HEK293T (cell line): ENCODE results near the gene MED29.

Source experiments
- CTCF ChIA-PET: fragments of 350-600 bp; formaldehyde crosslinking; extraction: SDS; loops from one replicate; lab custom pipeline; 2021; ENCODE audit warnings: antibody characterized with exemption, inconsistent platforms; lab: Yijun Ruan, JAX
- POLR2A ChIA-PET: fragments of 350-600 bp; formaldehyde crosslinking; extraction: SDS; loops from one replicate; lab custom pipeline; 2020; ENCODE audit warnings: antibody characterized with exemption, inconsistent platforms; lab: Yijun Ruan, JAX
- DNase-seq: peaks from one replicate; pipeline ENCODE4 v3.0.0; 2012; ENCODE audit warnings: mixed read lengths; ENCODE audit errors: extremely low spot score
- ARNT ChIP-seq: fragments of 450-650 bp; IDR thresholded peaks from 2 replicates; pipeline ENCODE4 v1.6.1; 2017; ENCODE audit warnings: mild to moderate bottlenecking
- BHLHE40 ChIP-seq: fragments of 450-650 bp; IDR thresholded peaks from 2 replicates; pipeline ENCODE4 v1.6.1; 2016; ENCODE audit warnings: mild to moderate bottlenecking, moderate library complexity, borderline replicate concordance
- CTBP1 ChIP-seq: fragments of 450-650 bp; IDR thresholded peaks from 2 replicates; pipeline ENCODE4 v1.6.1; 2016; ENCODE audit warnings: borderline replicate concordance
- ELF4 ChIP-seq: fragments of 450-650 bp; IDR thresholded peaks from 2 replicates; pipeline ENCODE4 v1.6.1; 2017; ENCODE audit warnings: antibody characterized with exemption
- FOXA1 ChIP-seq: fragments of 450-650 bp; IDR thresholded peaks from 2 replicates; pipeline ENCODE4 v1.6.1; 2016; ENCODE audit warnings: mild to moderate bottlenecking
- FOXK2 ChIP-seq: fragments of 450-650 bp; IDR thresholded peaks from 2 replicates; pipeline ENCODE4 v1.6.1; 2016; ENCODE audit warnings: mild to moderate bottlenecking
- FOXM1 ChIP-seq: fragments of 450-650 bp; IDR thresholded peaks from 2 replicates; pipeline ENCODE4 v1.6.1; 2017; ENCODE audit warnings: mild to moderate bottlenecking, borderline replicate concordance
- HDGF ChIP-seq: fragments of 450-650 bp; IDR thresholded peaks from 2 replicates; pipeline ENCODE4 v1.6.1; 2017; ENCODE audit warnings: antibody characterized with exemption, borderline replicate concordance
- L3MBTL2 ChIP-seq: fragments of 450-650 bp; conservative IDR thresholded peaks from 2 replicates; pipeline ENCODE4 v1.6.1; 2016; ENCODE audit warnings: mild to moderate bottlenecking
- LEF1 ChIP-seq: fragments of 450-650 bp; IDR thresholded peaks from 2 replicates; pipeline ENCODE4 v1.6.1; 2017; ENCODE audit warnings: mild to moderate bottlenecking, borderline replicate concordance
- NFRKB ChIP-seq: fragments of 450-650 bp; IDR thresholded peaks from 2 replicates; pipeline ENCODE4 v1.6.1; 2016; ENCODE audit warnings: mild to moderate bottlenecking, moderate library complexity
- PKNOX1 ChIP-seq: fragments of 450-650 bp; IDR thresholded peaks from 2 replicates; pipeline ENCODE4 v1.6.1; 2016
- SP1 ChIP-seq: fragments of 450-650 bp; IDR thresholded peaks from 2 replicates; pipeline ENCODE4 v1.6.1; 2017
- SUZ12 ChIP-seq: fragments of 450-650 bp; IDR thresholded peaks from 2 replicates; pipeline ENCODE4 v1.6.1; 2016; ENCODE audit warnings: mild to moderate bottlenecking
- TARDBP ChIP-seq: fragments of 450-650 bp; IDR thresholded peaks from 2 replicates; pipeline ENCODE4 v1.6.1; 2016
- ZNF384 ChIP-seq: fragments of 450-650 bp; IDR thresholded peaks from 2 replicates; pipeline ENCODE4 v1.6.1; 2016

The MED29 gene

GRCh38 chr19:39419003-39419402 lies 27.8 kb downstream of the MED29 start:
- no peak for DNase-seq
- POLR2A ChIA-PET = interaction anchor here (6.8 kb wide), 1 partner anchor 17 kb away, joined by 78 read pairs; the partner anchor contains the start of gene RPS16
- CTCF ChIA-PET = no interaction called here
- no peak for TF ChIP-seq ZNF384

GRCh38 chr19:39420769-39421168 lies 29.6 kb downstream of the MED29 start:
- CTCF ChIA-PET = interaction anchor here (1.2 kb wide), 1 partner anchor 15 kb away, joined by 5 read pairs; the partner anchor contains the start of gene RPS16
- POLR2A ChIA-PET = interaction anchor here (1.6 to 6.8 kb wide), 3 partner anchors 8 to 15 kb away, joined by 4 to 78 read pairs (median 4); partner anchors contain the start of gene RPS16
- no peak for DNase-seq
- TF ChIP-seq SP1 = no peak
- TF ChIP-seq PKNOX1 = no peak
- TF ChIP-seq L3MBTL2 = no peak
- TF ChIP-seq CTBP1 = no peak
- TF ChIP-seq NFRKB = no peak
- no peak for TF ChIP-seq ZNF384
- TF ChIP-seq FOXM1 = no peak
- no peak for TF ChIP-seq BHLHE40
- TF ChIP-seq SUZ12 = no peak
- TF ChIP-seq FOXA1 = no peak
- no peak for TF ChIP-seq ELF4
- no peak for TF ChIP-seq HDGF
- no peak for TF ChIP-seq FOXK2
- TF ChIP-seq LEF1 = no peak
- TF ChIP-seq ARNT = no peak

DNA sequence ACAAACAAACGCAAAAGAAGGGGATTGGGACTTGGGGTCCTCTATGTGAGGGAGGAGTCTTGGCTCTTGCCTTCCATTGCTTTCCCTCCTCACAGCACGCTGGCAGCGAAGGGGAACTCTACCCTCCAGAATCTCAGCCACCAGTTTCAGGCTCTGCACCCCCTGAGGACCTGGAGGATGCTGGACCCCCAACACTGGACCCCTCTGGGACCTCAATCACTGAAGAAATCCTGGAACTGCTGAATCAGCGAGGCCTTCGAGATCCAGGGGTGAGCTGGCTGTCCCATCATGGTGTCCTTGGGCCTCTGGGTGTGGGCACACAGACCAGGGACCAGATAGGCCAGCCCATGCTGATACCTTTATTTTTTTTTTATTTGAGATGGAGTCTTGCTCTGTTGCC lies 30.8 kb downstream of the MED29 start:
- POLR2A ChIA-PET = interaction anchor here (6.8 kb wide), 1 partner anchor 14 kb away, joined by 78 read pairs; the partner anchor contains the start of gene RPS16
- CTCF ChIA-PET = no interaction called here
- TF ChIP-seq BHLHE40 (no peak), TARDBP (no peak), CTBP1 (no peak), FOXA1 (no peak), NFRKB (no peak), FOXK2 (no peak), SUZ12 (no peak), ZNF384 (no peak), HDGF (no peak), FOXM1 (no peak), L3MBTL2 (no peak), ARNT (no peak), ELF4 (no peak), SP1 (no peak), LEF1 (no peak)
- no peak for DNase-seq

- ChIA-PET CTCF (interaction anchor here (0.6 kb wide), 1 partner anchor 128 kb away, joined by 7 read pairs; no protein-coding TSS in a partner anchor), POLR2A (interaction anchor here (1.0 to 3.4 kb wide), 4 partner anchors 9 to 22 kb away, joined by 3 to 30 read pairs (median 6); partner anchors contain the start of gene RPS16)
Measured at GRCh38 chr19:39423258-39424086, 32.3 kb downstream of the MED29 start.

DNA sequence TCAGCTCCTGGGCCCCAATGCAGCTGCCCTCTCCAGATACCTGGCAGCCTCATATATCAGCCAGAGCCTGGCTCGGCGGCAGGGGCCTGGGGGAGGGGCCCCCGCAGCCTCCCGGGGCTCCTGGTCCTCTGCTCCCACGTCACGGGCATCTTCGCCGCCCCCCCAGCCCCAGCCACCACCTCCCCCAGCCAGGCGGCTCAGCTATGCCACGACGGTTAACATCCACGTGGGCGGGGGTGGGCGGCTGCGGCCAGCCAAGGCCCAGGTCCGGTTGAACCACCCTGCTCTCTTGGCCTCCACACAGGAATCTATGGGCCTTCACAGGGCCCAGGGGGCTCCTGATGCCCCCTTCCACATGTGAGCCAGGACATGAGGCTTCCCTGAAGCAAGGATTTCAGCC lies 33.8 kb downstream of the MED29 start:
- ChIA-PET CTCF (no interaction called here), POLR2A (interaction anchor here (2.2 to 3.4 kb wide), 2 partner anchors 8 to 11 kb away, joined by 9 to 30 read pairs; partner anchors contain the start of gene RPS16)
- no peak for DNase-seq
- TF ChIP-seq LEF1 = no peak
- TF ChIP-seq L3MBTL2 = no peak
- no peak for TF ChIP-seq SUZ12
- no peak for TF ChIP-seq HDGF
- TF ChIP-seq NFRKB = no peak
- TF ChIP-seq TARDBP = no peak
- TF ChIP-seq CTBP1 = no peak
- no peak for TF ChIP-seq FOXK2
- no peak for TF ChIP-seq ARNT
- no peak for TF ChIP-seq ZNF384
- TF ChIP-seq ELF4 = no peak
- TF ChIP-seq FOXA1 = no peak
- no peak for TF ChIP-seq PKNOX1
- no peak for TF ChIP-seq FOXM1
- no peak for TF ChIP-seq BHLHE40
- no peak for TF ChIP-seq SP1

More at GRCh38 chr19:39423258-39424086, 32.3 kb downstream of the MED29 start:
- DNase-seq = no peak
- TF ChIP-seq NFRKB = no peak
- TF ChIP-seq FOXM1 = no peak
- TF ChIP-seq TARDBP = no peak
- TF ChIP-seq L3MBTL2 = no peak
- no peak for TF ChIP-seq FOXA1
- TF ChIP-seq HDGF = no peak
- TF ChIP-seq ZNF384 = no peak
- no peak for TF ChIP-seq SUZ12
- no peak for TF ChIP-seq ELF4
- TF ChIP-seq PKNOX1 = no peak
- TF ChIP-seq ARNT = no peak
- no peak for TF ChIP-seq LEF1
- TF ChIP-seq FOXK2 = no peak
- TF ChIP-seq SP1 = no peak

DNA sequence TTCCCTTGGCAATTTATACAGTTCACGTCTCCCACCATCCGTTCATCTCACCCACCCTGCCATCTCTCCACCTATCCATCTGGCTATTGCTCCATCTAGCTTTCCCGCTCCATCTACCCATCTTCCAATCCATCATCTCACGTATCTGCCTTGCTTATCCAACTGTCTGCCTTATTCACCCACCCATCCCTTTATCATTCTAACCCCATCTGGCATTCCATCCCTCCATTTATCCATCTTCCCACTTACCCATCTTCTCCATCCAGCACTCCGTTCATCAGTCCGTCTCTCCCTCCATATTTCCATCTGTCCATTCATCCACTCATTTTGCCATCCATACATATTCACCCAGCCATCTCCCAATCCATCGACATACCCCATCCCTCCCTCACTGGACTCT lies 34.6 kb downstream of the MED29 start:
- DNase-seq = no peak
- POLR2A ChIA-PET = interaction anchor here (2.4 to 3.4 kb wide), 2 partner anchors 10 kb away, joined by 30 to 52 read pairs; partner anchors contain the start of gene RPS16
- TF ChIP-seq FOXK2 (no peak), CTBP1 (no peak), ZNF384 (no peak), SP1 (no peak), BHLHE40 (no peak), FOXA1 (no peak), FOXM1 (no peak), ELF4 (no peak)
- CTCF ChIA-PET = no interaction called here
